Kidney (tissue), 14 donors: Measurements from ENCODE around the gene TCF19. TPM values are rescaled to one million over a fixed set of nuclear protein-coding genes. Genes with fewer than 3 reads are reported as not detected.

Experiments used
- DNase-seq, 5 donors: peaks; one replicate each; pipeline ENCODE4 v3.0.0-alpha.2; 2013 to 2020
- FAIRE-seq: peaks from 2 replicates; lab custom pipeline; 2012; peaks lifted over from hg19 to GRCh38; lab: Jason Lieb, UNC
- H3K27ac ChIP-seq, 2 donors: one replicate each; pipeline ENCODE4 v1.7.0; 2013; ENCODE audit warnings: low read depth in 2 of 2, low read length in 2 of 2, inconsistent platforms in 1 of 2
- H3K27me3 ChIP-seq: one replicate; pipeline ENCODE4 v1.7.1; 2013; ENCODE audit warnings: low read length, inconsistent platforms; ENCODE audit not compliant: control insufficient read depth, insufficient read depth
- H3K36me3 ChIP-seq, 3 donors: one replicate each; pipeline versions ENCODE4 v1.7.0 to v1.7.1; 2013; ENCODE audit warnings: low read length in 3 of 3, control low read depth in 1 of 3, inconsistent platforms in 1 of 3; ENCODE audit not compliant: insufficient read depth in 3 of 3, control insufficient read depth in 2 of 3
- H3K4me1 ChIP-seq, 3 donors: one replicate each; pipeline versions ENCODE4 v1.7.0 to v1.7.1; 2013; ENCODE audit warnings: low read length in 3 of 3, inconsistent platforms in 1 of 3, low read depth in 1 of 3; ENCODE audit not compliant: control insufficient read depth in 2 of 3, insufficient read depth in 2 of 3
- H3K4me3 ChIP-seq, 3 donors: one replicate each; pipeline versions ENCODE4 v1.7.0 to v1.8.1; 2013; ENCODE audit warnings: low read length in 3 of 3, control low read depth in 1 of 3, inconsistent platforms in 1 of 3
- H3K9ac ChIP-seq, 3 donors: one replicate each; pipeline versions ENCODE4 v1.7.0 to v1.7.1; 2013; ENCODE audit warnings: low read length in 3 of 3, control low read depth in 1 of 3, inconsistent platforms in 1 of 3
- H3K9me3 ChIP-seq, 3 donors: one replicate each; pipeline versions ENCODE4 v1.7.0 to v1.7.1; 2013; ENCODE audit warnings: low read length in 3 of 3, control low read depth in 1 of 3, inconsistent platforms in 1 of 3; ENCODE audit not compliant: control insufficient read depth in 2 of 3, insufficient read depth in 1 of 3
- intact Hi-C: fragments of 100-400 bp; cut with DNase I; formaldehyde crosslinking; loops from one replicate; pipeline ENCODE4 v1.11.1; 2022
- polyA plus RNA-seq: library from polyadenylated mRNA; stranded (reverse); fragments of 350-450 nt; fragmentation: Illumina TruSeq; extraction: RNeasy Lipid Tissue Mini Kit (QIAGEN cat#74804); gene quantifications from one replicate; pipeline ENCODE4 v1.2.3, GENCODE V29; 2014; ENCODE audit warnings: low read depth, low replicate concordance; ENCODE audit not compliant: insufficient read depth
- total RNA-seq: library from RNA; stranded (reverse); fragmentation: NEBNext Ultra II Directional; extraction: Animal tissue kit (Norgen Biotek cat#: 25700); gene quantifications from one replicate; pipeline ENCODE4 v1.2.1, GENCODE V29; 2021
- TF ChIP-seq, protein P1 (sequence below): IDR thresholded peaks from 3 replicates; pipeline ENCODE4 v1.5.1; 2012; ENCODE audit warnings: mild to moderate bottlenecking, moderate library complexity, borderline replicate concordance; ENCODE audit not compliant: insufficient read depth; ENCODE audit errors: extremely low read depth
- donor health status: control.
- donor health status: control.
- donor health status: control.
- donor health status: control.
- donor health status: control.
- donor health status: DM: yes; HTN: yes; CAD: no.
- donor health status: Normal renal cell carcinoma (clear cell type).

The TCF19 gene
- total and polyA plus RNA-seq, 2 donors from 2014 or later: 5.1 to 7.1 TPM

DNA sequence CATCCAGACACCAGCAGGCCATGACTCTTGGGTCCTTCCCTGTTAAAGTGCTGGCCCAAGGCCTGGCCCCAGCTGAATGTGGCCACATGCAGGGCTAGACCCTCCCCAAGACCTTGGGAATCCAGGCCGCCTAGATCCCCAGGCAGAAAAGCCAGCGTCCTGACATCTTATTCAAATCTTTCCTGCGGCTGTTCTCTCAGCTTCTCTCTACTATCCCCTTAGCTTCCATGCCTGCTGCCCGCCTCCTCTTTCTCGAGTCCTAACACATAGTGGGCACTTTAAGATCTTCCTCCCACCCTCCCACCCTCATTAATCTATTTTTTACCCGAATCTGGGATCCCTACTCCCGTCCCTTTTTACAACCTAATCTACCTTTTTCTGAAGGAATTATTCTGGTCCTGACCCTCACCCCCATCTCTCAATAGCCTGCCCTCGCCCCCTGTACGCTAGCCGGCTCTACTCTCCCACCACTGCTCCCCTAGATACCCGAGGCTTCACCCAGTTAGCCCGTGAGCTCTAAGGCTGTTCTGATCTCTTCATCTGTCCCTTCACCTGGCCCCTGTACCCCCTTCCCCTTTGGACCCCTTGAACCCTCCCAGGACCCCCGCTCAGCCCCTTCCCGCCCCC is 763 bp upstream of the TCF19 start, which contains the start of gene CCHCR1:
TSS of gene CCHCR1 (minus strand) at position 290 of the 627 bp plus-strand sequence. CDS start at position 88, 202 bp downstream.
- Histone ChIP-seq H3K27me3 (no peaks in the 10 kb centered on the region), H3K4me3 (peak within 1 kb of the TSS; percentile 71 to 88 (median 88)), H3K9me3 (no peaks in the 10 kb centered on the region), H3K36me3 (no peaks in the 10 kb centered on the region), H3K9ac (peak within 1 kb of the TSS; percentile 68 to 77 (median 69)), H3K4me1 (peaks cover 0 to 12% (median 6%) of the 10 kb centered on the region in 3 donors), H3K27ac (peak within 1 kb of the TSS; percentile 60 to 66)
- TF ChIP-seq, protein P1, sequence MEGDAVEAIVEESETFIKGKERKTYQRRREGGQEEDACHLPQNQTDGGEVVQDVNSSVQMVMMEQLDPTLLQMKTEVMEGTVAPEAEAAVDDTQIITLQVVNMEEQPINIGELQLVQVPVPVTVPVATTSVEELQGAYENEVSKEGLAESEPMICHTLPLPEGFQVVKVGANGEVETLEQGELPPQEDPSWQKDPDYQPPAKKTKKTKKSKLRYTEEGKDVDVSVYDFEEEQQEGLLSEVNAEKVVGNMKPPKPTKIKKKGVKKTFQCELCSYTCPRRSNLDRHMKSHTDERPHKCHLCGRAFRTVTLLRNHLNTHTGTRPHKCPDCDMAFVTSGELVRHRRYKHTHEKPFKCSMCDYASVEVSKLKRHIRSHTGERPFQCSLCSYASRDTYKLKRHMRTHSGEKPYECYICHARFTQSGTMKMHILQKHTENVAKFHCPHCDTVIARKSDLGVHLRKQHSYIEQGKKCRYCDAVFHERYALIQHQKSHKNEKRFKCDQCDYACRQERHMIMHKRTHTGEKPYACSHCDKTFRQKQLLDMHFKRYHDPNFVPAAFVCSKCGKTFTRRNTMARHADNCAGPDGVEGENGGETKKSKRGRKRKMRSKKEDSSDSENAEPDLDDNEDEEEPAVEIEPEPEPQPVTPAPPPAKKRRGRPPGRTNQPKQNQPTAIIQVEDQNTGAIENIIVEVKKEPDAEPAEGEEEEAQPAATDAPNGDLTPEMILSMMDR: no peak
- FAIRE-seq (no peak), DNase-seq (peak in 2 of 5 donors; percentile 22 to 56)
- intact Hi-C loops: no loop called here

DNA sequence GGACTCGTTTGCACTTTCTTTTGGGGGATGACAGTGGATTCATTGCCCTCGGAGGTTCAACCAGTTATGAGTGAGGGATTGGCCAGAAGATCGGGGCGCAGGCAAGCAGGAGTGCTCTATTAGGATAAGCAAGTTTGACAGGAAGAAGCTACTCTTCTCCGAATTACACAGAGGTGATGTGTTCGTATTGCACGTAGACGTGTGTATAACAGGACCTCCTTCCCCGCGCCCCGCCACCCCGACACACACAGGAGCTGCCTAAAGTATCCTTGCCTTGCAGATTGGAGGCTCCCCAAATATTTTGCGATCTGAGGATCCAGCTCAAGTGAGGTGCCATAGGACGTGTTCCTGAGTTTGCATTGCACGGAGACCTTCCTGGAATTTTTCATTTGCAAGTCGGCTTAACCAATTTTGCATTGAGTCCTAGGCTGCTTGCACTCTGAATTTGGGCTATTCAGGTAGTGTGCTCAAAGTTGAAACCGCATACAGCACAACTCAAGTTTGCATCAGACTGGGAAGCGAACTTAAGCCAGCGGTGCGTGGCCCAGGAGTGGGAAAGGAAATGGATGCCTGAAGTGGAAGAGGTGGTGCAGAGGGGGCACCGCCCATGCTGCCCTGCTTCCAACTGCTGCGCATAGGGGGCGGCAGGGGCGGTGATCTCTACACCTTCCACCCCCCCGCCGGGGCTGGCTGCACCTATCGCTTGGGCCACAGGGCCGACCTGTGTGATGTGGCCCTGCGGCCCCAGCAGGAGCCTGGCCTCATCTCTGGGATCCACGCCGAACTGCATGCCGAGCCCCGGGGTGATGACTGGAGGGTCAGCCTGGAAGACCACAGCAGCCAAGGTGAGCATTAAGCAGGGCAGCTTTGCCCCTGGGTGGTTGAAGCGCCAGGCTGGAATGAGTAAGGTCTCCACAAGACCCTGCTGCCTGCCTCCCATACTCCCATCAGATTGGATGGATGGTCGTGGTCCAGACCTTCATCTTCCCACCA is 770 bp downstream of the TCF19 start:
- FAIRE-seq (no peak), DNase-seq (peak in 2 of 5 donors; percentile 28 to 49)
- Histone ChIP-seq H3K9ac (peak overlapping the region in 2 of 3 donors; percentile 27 to 64), H3K27ac (no peak overlapping the region), H3K4me1 (peaks cover 0 to 14% (median 6%) of the 10 kb centered on the region in 3 donors), H3K4me3 (peak overlapping the region; percentile 71 to 76 (median 75)), H3K9me3 (no peaks in the 10 kb centered on the region), H3K27me3 (no peaks in the 10 kb centered on the region), H3K36me3 (no peaks in the 10 kb centered on the region)
- intact Hi-C loops: no loop called here
- TF ChIP-seq, protein P1: no peak

DNA sequence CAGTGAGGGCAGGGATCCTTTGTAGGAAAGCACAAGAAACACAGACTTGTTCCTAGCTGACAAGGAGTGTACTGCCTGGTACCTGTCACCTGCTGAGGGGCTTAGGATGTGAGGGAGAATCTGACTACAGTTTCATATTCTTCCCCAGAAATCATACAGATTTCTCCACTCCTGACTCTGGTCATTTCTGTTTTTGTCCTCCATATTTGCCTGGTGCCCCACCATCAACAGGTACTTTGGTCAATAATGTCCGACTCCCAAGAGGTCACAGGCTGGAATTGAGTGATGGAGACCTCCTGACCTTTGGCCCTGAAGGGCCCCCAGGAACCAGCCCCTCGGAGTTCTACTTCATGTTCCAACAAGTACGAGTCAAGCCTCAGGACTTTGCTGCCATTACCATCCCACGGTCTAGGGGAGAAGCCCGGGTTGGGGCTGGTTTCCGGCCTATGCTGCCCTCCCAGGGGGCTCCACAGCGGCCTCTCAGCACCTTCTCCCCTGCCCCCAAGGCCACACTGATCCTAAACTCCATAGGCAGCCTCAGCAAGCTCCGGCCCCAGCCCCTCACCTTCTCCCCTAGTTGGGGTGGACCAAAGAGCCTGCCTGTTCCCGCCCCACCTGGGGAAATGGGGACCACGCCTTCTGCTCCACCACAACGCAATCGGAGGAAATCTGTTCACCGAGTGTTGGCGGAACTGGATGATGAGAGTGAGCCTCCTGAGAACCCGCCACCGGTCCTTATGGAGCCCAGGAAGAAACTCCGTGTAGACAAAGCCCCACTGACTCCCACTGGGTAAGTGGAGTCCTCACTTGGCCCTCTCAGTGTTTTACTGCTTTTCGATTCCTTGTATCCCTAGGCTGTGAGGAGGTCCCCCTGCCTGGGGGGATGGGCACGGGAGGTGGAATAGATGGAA is 3.1 kb downstream of the TCF19 start:
- DNase-seq: no peak
- Histone ChIP-seq H3K4me3 (no peak overlapping the region), H3K27me3 (no peaks in the 10 kb centered on the region), H3K4me1 (peaks cover 0 to 14% (median 6%) of the 10 kb centered on the region in 3 donors), H3K9me3 (no peaks in the 10 kb centered on the region), H3K27ac (no peak overlapping the region), H3K9ac (no peak overlapping the region), H3K36me3 (no peaks in the 10 kb centered on the region)
- FAIRE-seq: no peak
- intact Hi-C loops: no loop called here
- TF ChIP-seq, protein P1: no peak
